Midbrain (tissue), 1 donor: ENCODE results near the gene ZNF792.
"Not testable (repeated sequence)": the region's sequence is repeated elsewhere in the genome, so short reads cannot be mapped to it uniquely, and the experiment has no call there.

Source experiments
- DNase-seq: peaks from one replicate; lab custom pipeline; 2025; lab: John Stamatoyannopoulos, UW

ZNF792 gene

DNA sequence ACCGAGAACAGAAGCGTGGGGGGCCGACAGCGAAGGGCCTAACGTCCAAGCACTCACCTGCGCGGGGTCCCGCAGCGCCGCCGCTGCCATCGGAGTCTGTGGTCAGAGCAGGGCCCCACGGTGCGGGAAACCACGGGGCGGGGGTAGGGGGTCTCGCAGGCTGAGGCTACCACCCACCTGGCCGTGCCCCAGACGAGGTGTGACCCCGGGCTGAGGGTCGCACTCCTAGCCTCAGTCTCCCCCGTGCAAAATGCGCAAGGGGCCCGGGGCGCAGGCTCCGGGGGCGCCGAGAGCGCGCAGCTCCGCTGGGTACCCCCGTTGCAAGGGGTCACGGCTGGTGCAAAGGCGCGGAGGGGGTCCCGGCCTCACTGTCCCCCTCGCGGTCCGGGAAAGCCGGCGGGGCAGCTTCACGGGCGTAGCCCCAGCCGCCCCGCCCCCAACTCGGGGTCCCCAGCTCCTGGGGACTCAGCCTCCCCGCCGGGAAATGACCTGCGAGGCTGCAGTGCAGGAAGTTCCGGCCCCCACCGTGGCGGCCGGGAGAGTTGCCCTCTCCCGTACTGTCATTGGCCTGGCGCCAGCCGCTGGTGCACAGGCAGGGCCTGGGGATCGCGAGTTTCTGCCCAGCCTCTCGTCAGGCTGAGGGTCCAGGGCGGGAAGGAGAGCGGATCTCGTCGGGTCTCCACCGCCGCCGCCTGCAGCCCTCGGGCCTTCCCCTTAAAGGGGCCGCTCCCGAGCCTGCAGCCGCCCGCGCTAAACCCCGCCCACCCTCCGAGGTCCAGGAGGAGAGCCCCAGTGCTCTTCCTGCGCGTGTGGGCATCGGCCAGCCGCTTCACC, at the start of gene ZNF792:
ZNF792 (minus strand) TSS at position 657 of the 834 bp plus-strand sequence; CDS start at position 90, 567 bp downstream.
- DNase-seq, result peak; percentile 31

DNA sequence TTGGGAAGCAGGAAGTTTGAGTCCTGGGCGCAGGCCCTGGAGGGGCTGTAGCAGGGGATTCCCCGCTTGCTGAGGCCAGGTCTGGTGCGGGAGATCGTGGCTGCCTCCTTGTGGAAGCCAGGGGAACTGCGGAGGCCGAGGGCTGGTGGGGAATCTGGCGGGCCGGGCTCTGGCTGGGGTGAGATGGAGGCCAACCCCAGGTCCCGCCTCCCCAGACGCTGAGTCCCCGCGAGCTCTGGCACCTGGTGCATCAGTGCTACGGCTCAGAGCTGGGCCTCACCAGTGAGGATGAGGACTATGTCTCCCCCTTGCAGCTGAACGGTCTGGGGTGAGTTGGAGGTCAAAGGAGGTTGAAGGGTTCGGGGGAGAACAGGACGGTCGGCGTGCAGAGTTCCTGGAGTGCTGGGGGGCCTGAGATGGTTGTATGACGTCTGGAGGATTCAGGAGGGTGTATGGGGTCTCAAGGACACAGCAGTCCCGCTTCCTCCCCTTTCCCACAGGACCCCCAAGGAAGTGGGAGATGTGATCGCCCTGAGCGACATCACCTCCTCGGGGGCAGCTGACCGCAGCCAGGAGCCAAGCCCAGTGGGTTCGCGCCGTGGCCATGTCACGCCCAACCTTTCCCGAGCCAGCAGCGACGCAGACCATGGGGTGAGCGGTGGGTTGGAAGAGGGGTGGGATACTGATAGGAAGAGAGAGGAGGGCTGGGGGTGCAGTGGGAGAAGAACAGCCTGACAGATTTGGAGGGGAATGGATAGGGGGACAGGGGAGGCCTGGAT, 49.2 kb upstream of the ZNF792 start:
- DNase-seq, result peak; percentile 44

DNA sequence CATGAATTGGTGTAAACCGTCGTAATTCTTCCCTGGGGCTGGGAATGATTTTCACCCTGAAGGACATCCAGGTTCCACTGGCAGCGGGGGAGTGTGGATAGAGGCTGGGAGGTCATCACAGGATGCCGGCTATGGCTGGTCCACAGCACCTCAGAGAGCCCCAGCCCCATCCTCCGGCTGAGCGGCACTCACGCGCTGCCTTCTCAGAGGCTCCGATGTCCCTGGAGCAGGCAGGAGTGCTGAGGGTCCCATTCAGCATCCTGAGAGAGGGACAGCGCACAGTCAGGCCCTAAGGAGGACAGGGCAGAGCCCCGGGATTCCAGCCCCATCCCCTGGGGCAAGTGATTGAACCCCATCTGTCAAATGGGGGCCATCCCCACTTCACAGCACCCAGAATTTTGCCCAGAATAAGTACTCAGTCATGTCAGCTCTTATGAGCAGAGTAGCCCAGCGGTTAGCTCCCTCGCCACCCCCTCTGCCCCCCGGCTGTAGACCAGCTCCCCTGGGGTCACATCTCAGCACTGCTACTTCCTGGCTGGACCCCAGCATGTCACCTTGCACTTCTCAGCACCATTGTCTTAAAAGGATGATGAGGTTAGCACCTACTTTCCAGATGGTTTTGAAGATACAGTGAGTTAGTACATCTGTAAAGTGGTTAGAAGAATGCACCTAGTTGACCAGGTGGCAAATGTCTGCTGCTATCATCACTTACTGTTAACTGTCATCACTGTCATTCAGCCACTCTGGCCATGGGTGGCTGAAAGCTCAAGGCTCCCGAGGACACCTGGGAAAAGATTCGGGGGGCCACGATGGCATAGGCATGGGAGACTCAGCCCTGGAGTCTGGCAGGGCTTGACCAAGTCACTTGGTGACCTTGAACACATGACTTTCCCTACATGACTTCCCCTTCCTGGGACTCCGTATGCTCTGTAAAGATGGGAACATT, 48.0 kb upstream of the ZNF792 start:
- no peak for DNase-seq

DNA sequence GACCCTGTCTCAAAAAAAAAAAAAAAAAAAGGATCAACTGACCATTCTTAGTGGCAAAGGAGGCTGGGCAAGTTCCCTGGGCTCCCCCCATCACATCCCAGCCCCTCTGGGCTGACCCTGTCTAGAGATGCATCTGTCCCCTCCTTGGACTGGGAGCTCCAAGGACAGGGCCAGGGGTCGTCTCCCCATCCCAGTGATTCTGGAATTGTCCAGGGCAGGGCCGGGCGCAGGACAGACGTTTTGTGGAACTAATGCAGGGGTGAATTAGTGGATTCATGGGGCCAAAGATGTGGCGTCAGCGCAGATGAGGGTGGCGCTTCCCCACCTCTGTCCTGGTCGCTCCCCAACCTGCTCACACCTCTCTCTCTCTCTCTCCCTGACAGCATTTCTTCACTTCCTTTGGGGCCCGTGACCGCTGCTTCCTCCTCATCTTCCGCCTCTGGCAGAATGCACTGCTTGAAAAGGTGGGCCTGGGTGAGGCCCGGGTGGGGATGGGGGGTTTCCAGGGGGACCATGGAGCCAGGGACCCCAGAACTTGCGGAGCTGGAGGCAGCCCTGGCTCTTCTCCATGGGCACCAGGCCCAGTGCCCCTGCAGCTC, 47.2 kb upstream of the ZNF792 start:
- DNase-seq, result no peak

GRCh38 chr19:35009424-35010415, 45.7 kb upstream of the ZNF792 start:
- DNase-seq, result no peak

GRCh38 chr19:35008891-35009341, 44.9 kb upstream of the ZNF792 start:
- DNase-seq, result no peak

GRCh38 chr19:35007427-35007826, 43.4 kb upstream of the ZNF792 start:
- not testable (repeated sequence) for DNase-seq

DNA sequence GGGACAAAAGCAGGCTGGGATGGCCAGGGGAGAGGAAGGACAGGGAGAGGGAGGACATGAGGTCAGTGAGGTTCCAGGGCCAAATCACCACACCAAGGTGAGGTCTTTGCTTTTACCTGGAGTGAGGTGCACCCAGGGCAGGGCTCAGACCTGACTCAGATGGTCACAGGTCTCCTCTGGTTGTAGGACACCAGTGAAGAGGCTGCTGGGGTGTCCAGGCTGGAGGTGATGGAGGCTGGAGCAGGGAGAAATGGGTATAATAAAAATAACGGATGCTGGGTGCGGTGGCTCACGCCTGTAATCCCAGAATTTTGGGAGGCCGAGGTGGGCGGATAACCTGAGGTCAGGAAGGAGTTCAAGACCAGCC, 43.0 kb upstream of the ZNF792 start:
- no peak for DNase-seq

DNA sequence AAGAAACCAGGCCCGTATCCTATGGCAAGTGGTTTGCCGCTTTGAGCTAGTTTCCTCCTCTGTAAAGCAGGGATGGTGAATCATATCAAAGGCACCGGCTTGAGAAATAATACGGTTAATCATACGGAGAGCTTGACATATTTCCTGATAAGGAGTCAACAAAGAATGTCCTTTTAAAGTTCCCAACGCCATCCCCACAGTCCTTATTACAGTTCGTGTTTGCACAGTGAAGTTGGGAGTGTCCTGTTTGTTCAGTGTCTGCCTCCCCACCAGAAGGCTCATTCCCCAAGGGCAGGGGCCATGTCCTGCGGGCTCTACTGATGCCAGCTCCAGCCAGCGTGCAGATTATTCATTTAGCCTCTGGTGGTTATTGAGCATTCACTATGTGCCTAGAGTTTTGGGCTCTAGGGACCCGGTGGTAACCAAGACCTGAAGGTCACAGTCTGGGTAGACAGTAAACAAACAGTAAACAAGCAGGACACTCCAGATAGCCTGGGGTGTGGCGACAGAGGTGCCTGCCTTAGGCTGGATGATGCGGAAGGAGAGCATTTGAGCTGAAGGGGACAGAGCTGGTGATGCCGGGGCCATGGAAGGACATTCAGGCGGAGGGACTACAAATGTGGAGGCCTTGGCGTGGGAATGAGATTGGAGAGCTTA, 42.4 kb upstream of the ZNF792 start:
- no peak for DNase-seq

GRCh38 chr19:35006007-35006341, 41.9 kb upstream of the ZNF792 start:
- not testable (repeated sequence) for DNase-seq

DNA sequence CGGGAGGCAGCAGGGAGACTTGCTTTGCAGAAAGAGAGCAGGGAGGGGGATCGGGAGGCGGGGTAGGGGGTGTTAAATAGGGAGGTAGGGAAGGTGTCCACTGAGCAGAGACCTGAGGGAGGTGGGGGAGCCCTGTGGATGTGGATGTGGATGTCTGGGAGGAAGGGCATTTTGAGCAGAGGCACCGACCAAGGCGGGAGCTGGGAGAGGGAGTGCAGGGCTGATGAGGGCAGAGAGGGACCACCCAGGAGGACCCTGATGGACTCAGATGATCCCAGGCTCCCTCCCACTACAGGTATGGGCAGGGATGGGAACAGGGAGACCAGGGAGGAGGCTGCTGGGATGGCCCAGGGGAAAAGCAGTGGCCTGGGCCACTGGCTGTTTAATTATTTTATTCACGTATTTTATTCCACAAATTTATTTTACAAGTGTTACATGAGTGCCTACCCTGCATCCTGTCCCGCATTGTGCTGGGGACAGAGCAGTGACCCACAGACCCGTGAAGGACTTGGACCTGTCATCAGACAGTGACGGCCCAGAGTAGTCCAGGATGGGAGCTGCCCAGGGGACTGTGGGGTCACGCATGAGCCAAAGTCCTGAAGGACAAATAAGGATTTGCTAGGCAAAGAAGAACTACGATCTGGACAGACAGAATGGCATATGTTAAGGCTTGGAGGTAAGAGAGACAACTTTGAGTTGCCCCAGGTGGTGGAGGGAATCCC, 41.4 kb upstream of the ZNF792 start:
- DNase-seq, result no peak

GRCh38 chr19:35004517-35005255, 40.7 kb upstream of the ZNF792 start:
- DNase-seq, result no peak

DNA sequence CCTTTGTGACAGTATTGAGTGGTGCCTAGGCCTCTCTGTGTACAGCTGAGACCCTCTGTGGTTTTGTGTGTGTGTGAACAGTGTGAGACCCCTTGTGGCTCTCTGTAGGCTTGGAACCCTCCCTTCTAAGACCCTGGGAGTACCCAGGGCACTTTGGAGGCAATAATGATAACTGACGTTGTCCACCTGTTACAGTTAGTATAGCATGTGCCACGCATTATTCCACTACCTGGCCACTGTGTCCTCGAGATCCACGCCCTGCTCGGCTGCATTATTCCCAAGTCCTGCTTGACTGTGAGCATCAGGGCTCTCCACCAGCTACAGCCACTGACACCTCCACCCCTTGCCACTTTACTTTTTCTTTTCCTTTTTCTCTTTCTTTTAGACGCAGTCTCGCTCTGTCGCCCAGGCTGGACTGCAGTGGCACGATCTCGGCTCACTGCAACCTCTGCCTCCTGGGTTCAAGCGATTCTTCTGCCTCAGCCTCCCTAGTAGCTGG, 38.1 kb upstream of the ZNF792 start:
- no peak for DNase-seq

DNA sequence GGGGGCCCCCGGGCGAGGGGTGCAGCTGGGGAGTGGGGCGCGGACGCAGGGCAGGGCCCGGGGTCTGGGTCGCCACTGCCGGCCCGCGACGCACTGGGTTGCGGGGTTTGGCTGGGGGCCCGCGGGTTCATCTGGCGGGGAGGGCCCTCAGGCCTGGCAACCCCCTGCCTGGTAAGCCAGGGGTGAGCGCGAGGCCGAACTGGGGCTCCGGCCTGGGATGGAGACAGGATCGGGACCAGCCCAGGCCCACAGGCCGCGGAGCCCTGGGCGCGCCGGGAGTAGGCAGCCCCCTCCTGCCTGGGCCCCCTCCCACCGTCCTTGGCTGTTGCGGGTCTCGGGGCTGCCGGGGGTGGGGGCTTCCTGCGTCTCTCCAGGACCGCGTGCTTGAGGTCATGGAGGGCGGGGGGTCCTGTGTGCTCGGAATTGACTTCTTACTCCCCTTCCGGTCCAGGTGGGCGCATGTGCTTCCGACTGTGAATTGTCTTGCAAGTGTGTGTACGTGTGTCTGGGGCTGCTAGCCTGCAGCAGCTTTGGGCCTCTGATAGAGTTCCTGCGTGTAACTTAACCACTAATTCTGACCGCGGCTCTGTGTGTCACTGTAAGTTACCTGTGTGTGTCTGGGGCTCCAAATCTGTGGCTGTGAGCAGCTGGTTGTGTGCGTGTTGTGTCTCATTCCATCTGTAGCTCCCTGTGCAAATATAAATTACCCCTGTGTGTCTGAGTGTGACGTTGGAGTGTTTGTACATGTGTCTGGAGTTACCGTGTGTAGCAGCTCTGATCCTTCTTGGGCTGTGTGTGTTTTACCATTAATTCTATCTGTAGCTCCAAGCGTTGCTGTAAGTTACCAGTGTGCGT, 36.8 kb upstream of the ZNF792 start:
- DNase-seq, result no peak

GRCh38 chr19:35000338-35000646, 36.3 kb upstream of the ZNF792 start:
- DNase-seq, result no peak

GRCh38 chr19:34999498-35000337, 35.7 kb upstream of the ZNF792 start, which contains the start of gene GRAMD1A:
GRAMD1A (plus strand) TSS chr19:35000323; CDS start chr19:35000479, 156 bp downstream.
- DNase-seq, result peak; percentile 90
